Osteocyte (in vitro differentiated cells): ENCODE measurements around the gene UBR4. TPM values are rescaled to one million over a fixed set of nuclear protein-coding genes. Genes with fewer than 3 reads are reported as not detected.

Source experiments
- DNase-seq: peaks from one replicate; pipeline ENCODE4 v3.0.0; 2021; ENCODE audit warnings: mixed read lengths; ENCODE audit not compliant: unreplicated experiment; ENCODE audit errors: extremely low spot score
- H3K27ac Mint-ChIP-seq: one replicate; pipeline ENCODE4 v1.8.0; 2021; ENCODE audit warnings: mild to moderate bottlenecking, mixed read lengths; ENCODE audit not compliant: unreplicated experiment
- H3K27me3 Mint-ChIP-seq: one replicate; pipeline ENCODE4 v1.8.0; 2021; ENCODE audit warnings: mixed read lengths; ENCODE audit not compliant: unreplicated experiment
- H3K36me3 Mint-ChIP-seq: one replicate; pipeline ENCODE4 v1.8.0; 2021; ENCODE audit warnings: mixed read lengths; ENCODE audit not compliant: unreplicated experiment
- H3K4me1 Mint-ChIP-seq: one replicate; pipeline ENCODE4 v1.8.0; 2021; ENCODE audit warnings: mixed read lengths; ENCODE audit not compliant: unreplicated experiment
- H3K4me3 Mint-ChIP-seq: one replicate; pipeline ENCODE4 v1.8.0; 2021; ENCODE audit warnings: mild to moderate bottlenecking, moderate library complexity, mixed read lengths; ENCODE audit not compliant: unreplicated experiment
- H3K9me3 Mint-ChIP-seq: one replicate; pipeline ENCODE4 v1.8.0; 2021; ENCODE audit warnings: mixed read lengths; ENCODE audit not compliant: unreplicated experiment
- CTCF ChIP-seq: fragments of 200-600 bp; sonication (generic); IDR thresholded peaks from 2 replicates; pipeline ENCODE4 v1.5.0; 2021; ENCODE audit warnings: antibody characterized with exemption, mild to moderate bottlenecking, moderate library complexity
- total RNA-seq: library from RNA; stranded (reverse); gene quantifications from 2 replicates; pipeline ENCODE4 v1.2.1, GENCODE V29; 2021

The UBR4 gene
- total RNA-seq, 1 donor from 2014 or later = 161 TPM

GRCh38 chr1:19054216-19054615 is 155.8 kb downstream of the UBR4 start:
- Mint-ChIP-seq H3K9me3 (no peaks in the 10 kb centered on the region), H3K27me3 (peaks cover 15% of the 10 kb centered on the region), H3K4me1 (no peaks in the 10 kb centered on the region), H3K36me3 (no peaks in the 10 kb centered on the region), H3K4me3 (no peak overlapping the region), H3K27ac (no peak overlapping the region)
- no peak for TF ChIP-seq CTCF
- peak; percentile 80 for DNase-seq

GRCh38 chr1:19053486-19053885 is 156.6 kb downstream of the UBR4 start:
- Mint-ChIP-seq H3K4me1 (no peaks in the 10 kb centered on the region), H3K27me3 (peaks cover 10% of the 10 kb centered on the region), H3K36me3 (no peaks in the 10 kb centered on the region), H3K9me3 (no peaks in the 10 kb centered on the region), H3K27ac (no peak overlapping the region), H3K4me3 (no peak overlapping the region)
- TF ChIP-seq CTCF = no peak
- no peak for DNase-seq

- no peaks in the 10 kb centered on the region for H3K36me3 Mint-ChIP-seq
- no peak overlapping the region for H3K27ac Mint-ChIP-seq
- peaks cover 15% of the 10 kb centered on the region for H3K4me1 Mint-ChIP-seq
- no peak overlapping the region for H3K4me3 Mint-ChIP-seq
- TF ChIP-seq CTCF = no peak
- no peaks in the 10 kb centered on the region for H3K27me3 Mint-ChIP-seq
- H3K9me3 Mint-ChIP-seq = no peaks in the 10 kb centered on the region
- no peak for DNase-seq
Measured at GRCh38 chr1:19049798-19050197, 160.3 kb downstream of the UBR4 start.

- Mint-ChIP-seq H3K9me3 (no peaks in the 10 kb centered on the region), H3K4me3 (no peak overlapping the region), H3K27ac (no peak overlapping the region), H3K27me3 (no peaks in the 10 kb centered on the region), H3K4me1 (peaks cover 15% of the 10 kb centered on the region), H3K36me3 (no peaks in the 10 kb centered on the region)
- TF ChIP-seq CTCF = no peak
- no peak for DNase-seq
Measured at GRCh38 chr1:19049128-19049768, 160.8 kb downstream of the UBR4 start.

GRCh38 chr1:19046972-19047731 is 162.9 kb downstream of the UBR4 start:
- no peak for TF ChIP-seq CTCF
- Mint-ChIP-seq H3K36me3 (no peaks in the 10 kb centered on the region), H3K27ac (no peak overlapping the region), H3K27me3 (peaks cover 3% of the 10 kb centered on the region), H3K4me3 (no peak overlapping the region), H3K4me1 (peaks cover 15% of the 10 kb centered on the region), H3K9me3 (no peaks in the 10 kb centered on the region)
- DNase-seq = no peak
